H54 (cell line): ENCODE data around the gene SETD1A.
A peak's percentile ranks its signal among the peaks of the same experiment; 100 is the strongest.

Source experiments
- DNase-seq: peaks from one replicate; pipeline ENCODE4 v3.0.0; 2011; ENCODE audit warnings: low spot score, mixed read lengths; ENCODE audit not compliant: insufficient read length
- FAIRE-seq: peaks from 3 replicates; lab custom pipeline; 2011; peaks lifted over from hg19 to GRCh38; lab: Jason Lieb, UNC
- POLR2A ChIP-seq: IDR thresholded peaks from 2 replicates; pipeline ENCODE4 v1.6.1; 2011; ENCODE audit warnings: low read depth, mild to moderate bottlenecking, low read length

SETD1A gene

DNA sequence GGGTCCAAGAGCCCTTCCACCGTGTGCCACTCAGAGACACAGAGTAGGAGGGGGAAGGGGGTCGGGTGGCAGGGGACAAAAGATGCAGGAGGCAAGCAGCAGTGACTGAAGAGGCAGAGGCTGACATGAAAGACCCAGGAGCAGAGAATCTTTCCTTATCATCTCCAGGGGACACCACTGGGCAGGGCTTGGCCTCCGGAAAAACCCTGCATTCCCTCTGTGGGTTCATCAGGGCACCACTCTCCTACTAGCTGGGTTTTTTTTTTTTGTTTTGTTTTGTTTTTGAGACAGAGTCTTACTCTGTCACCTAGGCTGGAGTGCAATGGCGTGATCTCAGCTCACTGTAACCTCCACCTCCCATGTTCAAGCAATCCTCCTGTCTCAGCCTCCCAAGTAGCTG, 73.7 kb downstream of the SETD1A start:
- DNase-seq, result no peak
- TF ChIP-seq POLR2A, result no peak
- FAIRE-seq, result no peak

DNA sequence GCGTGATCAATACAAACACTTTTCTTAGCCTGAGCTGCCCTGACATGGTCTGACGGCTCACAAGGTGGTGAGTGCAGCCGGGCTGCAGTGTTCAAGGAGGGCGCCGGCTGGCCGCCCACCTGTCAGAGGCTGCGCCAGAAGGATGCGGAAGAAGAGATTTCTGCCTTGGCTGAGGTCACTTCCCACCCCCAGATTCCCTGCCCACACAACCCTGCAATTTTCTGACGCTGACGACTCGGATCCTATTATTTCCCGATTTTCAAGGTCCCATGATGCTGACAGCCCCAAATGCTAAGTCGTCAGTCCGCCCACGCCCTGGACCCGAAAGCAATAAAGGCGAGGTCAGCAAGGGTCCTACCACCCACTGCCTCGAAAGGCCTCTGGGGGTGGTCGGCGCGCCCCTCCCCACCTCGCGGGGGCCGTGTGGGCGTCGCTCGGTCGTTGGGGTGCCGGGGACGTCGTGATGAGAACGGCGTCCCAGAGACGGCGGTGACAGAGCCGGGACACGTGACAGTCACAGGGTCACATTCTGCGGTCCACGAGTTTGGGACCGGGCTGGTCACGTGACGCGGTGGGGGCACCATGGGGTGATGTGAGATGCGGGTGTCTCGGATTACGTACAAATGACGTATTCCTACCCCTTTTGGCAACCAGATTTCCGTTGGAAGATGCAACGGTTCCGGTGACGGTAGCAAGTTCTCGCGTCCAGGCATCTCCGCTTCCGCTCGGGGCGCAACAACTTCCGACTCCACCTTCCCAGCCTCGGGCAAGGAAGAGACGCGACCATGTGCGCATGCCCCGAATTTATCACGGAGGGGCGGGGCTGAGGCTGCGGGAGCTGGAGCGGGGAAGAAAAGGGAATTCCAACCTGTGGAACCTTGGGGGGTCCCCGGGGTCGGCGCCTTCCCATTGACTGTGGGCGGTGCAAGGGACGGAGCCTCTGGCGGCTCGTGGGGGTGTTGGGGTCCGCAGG, 75.5 kb downstream of the SETD1A start, which contains the start of gene STX4:
STX4 (plus strand) TSS at position 823 of the 973 bp plus-strand sequence. CDS start 248 bp downstream, outside the sequence.
- DNase-seq (peak; percentile 88), FAIRE-seq (peak; percentile 90)

DNA sequence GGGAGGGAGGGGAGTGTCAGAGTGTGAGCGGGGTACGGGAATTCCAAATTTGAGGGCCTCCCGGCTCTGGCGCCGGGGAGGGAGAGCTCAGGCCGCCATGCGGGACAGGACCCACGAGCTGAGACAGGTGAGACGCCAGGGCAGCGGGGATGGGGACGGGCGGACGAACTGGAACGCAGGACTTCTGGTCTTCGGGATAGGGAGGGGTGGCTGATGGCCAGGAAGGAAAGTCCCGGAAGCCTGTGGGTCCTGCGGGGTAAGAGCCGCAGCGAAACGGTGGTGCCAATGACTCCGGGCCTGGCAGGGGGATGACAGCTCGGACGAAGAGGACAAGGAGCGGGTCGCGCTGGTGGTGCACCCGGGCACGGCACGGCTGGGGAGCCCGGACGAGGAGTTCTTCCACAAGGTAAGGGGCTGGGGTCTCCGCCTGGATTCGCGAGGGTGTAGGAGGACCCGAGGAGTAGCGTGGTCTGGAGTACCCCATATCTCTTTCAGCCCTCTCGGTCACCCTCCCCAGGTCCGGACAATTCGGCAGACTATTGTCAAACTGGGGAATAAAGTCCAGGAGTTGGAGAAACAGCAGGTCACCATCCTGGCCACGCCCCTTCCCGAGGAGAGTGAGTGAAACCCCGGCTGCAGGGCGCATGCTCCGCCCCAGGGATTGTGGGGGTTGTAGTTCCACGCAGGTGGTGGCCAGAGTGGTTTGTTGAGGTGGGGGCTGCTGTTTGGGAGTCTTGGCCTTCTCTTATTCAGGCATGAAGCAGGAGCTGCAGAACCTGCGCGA, 76.3 kb downstream of the SETD1A start:
- DNase-seq (peak; percentile 95), FAIRE-seq (no peak)
- 0 out of 2 replicates have a peak, but pooled peaks have one; percentile 18 for TF ChIP-seq POLR2A

More for the DNA sequence above, 75.5 kb downstream of the SETD1A start, which contains the start of gene STX4:
- TF ChIP-seq POLR2A, result peak; percentile 34
